Renal cortical epithelial cell (primary cell): ENCODE data around the gene GRM8. TPM values are rescaled to one million over a fixed set of nuclear protein-coding genes. Genes with fewer than 3 reads are reported as not detected.

Experiments
- DNase-seq: peaks from one replicate; pipeline ENCODE4 v3.0.0-alpha.2; 2011; ENCODE audit warnings: low read depth
- total RNA-seq: library from RNA; depleted of rRNA; stranded (reverse); fragments of >200 nt; gene quantifications from 2 replicates; pipeline ENCODE4 v1.2.3, GENCODE V29; 2014

GRM8 gene
- total RNA-seq, 1 donor from 2014 or later, result 0.70 TPM

DNA sequence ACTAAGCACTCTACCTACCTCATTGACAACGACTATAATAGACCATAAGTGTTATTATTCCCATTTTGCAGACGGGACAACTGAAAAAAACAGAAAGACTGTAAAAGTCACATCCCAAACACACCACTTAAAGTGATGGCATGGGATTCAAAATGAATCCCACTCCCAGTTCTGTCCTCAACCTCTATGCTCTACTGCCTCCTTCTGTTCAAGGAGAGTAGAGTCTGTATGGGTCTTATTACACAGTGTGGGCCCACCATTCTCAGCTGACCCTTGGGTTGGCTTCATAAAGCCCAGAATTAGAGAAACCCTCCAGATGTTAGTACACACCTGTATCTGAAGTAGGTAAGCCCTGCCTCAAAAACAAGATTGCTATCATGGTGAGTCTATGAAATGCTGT is 102.2 kb downstream of the GRM8 start:
- DNase-seq, result no peak

DNA sequence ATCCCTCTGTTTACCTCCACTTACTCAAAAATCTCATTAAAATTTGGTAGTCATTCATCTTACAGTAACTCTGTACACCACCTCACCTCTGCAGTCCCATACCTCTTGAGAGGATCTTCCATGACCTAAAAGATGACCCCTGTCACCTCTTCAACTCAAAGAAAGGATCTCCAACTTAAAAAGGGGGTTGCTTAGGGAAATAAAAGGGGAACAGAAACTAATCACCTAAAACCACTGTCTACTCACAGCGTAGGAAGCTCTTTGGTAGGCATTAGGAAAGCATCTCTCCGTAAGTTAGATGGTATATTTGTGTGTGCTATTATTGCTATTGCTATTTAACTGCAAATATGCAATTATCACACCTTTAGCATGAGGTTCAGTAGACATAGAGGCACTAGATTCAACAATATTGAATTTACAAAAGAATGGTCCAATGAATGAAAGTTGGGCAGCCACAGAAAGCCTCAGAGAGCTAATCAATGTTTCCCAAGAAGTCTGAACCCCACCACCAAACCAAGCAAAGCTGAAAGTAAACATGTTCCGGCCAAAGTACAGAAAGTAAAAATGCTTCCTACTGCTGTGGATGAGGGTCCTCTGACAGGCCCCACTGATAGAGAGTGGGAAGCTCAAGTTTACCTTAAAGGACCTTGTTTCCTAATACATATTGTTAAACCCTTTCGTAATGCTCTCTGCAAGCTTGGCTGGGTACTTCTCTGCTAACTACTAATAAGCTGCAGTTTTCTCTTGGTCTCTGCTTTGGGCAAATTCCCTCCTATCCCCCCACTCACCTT is 105.8 kb downstream of the GRM8 start:
- no peak for DNase-seq

DNA sequence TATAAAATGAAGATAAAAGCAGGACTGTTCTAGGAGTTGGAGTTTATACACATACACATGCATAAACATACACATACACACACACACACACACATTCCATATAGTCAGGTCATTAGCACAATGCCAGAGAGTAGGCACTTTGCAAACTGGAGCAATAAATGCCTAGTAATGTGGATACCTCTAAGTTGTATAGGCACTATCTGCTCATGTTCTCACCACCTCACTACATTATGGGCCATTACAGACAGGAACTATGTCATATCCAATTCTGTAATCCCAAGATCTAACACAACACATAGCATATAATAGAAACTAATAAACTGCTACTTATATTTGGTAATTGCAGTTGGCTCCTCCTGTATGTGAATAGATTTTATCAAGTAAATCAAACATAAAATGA is 115.6 kb downstream of the GRM8 start:
- DNase-seq, result no peak

DNA sequence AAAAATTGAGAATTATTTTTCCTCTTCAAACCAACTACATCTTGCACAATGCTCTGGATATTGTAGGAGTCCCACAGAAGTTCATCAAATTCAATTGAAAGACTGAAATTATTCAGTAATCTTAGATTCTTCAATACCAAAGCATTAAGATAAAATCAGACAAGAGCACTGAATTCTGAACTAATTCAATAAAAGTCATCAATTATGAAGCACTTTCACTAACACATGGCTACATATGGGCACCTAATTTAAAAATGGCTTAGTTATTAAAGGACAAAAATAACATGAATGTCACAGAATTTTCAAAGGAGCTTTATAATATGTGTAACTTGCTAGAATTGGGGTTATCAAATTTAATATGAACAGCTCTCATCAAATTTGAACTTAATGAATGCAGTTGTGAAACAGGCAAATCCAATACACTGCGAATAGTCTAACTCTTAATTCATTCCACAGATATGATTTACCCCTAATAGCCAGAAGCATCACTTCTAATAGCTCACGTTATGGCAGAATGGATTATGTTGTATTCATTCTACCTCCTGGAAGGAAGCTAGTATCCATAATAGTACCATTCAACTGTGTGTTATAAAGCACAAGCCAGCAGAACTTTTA is 116.8 kb downstream of the GRM8 start:
- no peak for DNase-seq

DNA sequence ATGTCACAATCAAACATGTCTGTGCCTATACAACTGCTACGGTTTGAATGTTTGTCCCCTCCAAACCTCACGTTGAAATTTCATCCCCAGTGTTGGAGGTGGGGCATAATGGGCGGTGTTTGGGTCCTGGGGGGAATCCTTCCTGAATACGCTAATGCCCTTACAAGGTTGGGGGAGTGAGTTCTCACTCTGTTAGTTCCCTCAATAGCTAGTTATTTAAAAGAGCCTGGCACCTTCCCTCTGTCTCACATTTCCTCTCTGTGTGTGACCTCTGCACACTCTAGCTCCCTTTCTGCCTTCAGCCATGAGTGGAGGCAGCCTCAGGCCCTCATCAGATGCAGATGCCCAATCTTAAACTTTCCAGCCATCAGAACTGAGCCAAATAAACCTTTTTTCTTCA is 129.5 kb downstream of the GRM8 start:
- no peak for DNase-seq

DNA sequence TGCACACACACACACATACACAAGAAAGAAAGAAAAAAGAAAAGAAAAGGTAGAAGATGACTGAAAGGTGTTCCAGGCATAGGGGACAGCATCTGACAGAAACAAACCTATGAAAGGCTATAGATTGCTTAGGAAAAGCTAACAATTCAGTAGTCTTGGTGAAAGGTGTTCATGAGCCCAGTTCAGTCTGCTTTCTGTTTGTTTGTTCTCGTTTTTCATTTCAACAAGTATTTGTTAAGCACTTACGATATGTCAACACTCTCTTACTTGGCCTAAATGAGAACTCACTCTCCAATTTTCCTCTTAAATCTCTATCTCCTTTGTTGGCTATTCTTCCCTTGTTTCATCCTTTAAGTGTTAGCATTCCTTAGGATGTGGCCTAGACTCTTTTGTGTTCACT is 133.2 kb downstream of the GRM8 start:
- no peak for DNase-seq

DNA sequence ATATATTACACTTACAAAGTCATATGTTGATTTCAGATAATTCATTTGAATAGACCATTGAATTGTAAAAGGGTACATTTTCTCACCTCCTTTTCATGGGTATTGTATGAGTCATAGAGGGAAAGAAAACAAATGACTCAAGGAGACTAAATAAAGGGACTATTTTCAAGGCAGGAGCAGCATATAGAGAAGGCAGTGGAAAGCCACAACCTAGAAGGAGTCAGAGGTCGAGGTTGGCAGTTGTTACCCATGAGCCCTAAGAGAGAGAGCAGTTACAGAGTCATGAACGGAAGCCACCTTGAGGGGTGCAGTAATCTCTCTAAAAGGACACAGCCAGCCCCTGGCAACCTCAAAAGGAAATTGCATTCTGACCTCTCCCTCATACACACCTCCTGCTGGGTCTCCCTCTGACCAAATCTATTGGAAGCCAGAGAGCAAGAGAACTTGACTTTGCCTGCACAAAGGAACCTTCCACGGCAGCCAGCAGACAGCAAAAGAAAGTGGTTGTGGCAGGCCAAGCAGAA is 137.9 kb downstream of the GRM8 start:
- DNase-seq, result peak; percentile 26

DNA sequence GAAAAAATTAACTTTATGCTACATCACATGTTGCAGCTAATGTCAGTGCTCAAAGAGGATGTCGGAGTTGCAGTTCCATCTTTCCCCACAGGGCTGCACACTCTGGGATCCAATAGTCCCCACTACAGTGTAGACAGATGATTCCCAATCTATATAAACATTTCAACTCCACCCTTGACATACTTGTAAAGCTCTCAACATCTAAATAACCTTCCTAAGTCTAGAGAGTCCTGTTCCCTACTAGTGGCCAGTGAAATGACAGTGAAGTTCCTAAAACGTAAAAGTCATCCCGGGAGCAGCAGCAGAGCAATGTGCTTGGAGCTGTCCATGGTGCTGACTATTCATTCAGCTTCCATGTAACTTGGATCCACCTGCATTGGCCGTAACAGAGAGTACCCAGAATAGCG is 145.1 kb downstream of the GRM8 start:
- DNase-seq, result peak; percentile 56

DNA sequence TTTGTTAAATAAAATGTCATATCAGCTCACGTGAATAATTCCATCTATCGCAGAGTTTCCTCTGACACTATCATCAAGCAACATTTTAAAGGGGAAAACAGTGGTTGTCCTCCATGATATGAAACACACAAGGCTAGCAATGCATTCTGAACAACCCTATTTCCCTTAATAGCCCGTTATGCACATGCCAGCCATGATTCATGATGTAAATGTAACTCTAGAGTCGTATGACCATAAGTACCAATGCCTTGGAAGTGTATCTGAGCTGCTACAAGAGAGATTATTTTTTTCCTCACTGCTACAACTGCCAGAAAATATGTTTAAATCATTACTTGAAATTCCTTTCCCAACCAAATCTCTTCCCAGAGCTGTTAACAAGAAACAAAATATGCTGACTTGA is 159.4 kb downstream of the GRM8 start:
- no peak for DNase-seq

DNA sequence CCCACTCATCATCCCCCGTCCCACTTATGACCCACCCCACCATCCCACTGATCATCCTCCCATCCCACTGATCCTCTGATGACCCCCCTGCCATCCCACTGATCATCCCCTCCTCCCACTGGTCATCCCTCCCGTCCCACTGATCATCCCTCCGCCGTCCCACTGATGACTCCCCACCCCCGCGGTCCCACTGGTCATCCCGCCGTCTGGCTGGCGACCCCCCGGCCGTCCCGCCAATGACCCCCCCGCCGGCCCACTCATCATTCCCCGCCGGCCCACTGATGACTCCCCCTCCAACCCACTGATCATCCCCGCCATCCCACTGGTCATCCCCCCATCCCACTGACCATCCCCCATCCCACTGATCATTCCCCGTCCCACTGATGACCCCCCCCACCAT is 161.1 kb downstream of the GRM8 start:
- DNase-seq, result no peak

DNA sequence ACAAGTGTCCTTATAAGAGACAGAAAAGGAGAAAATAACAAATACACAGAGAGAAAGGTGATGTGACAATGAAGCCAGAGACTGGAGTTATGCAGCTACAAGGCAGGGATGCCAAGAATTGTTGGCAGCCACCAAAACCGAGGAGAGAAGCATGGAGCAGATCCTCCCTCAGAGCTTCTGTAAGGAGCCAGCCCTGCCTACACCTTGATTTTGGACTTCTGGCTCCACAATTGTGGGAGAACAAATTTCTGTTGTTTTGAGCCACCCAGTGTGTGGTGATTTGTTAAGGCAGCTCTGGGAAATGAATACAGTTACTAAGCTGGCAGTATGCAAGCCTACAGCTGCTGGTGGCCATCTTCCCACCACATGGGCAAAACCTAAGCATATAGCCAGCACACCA is 163.6 kb downstream of the GRM8 start:
- no peak for DNase-seq

DNA sequence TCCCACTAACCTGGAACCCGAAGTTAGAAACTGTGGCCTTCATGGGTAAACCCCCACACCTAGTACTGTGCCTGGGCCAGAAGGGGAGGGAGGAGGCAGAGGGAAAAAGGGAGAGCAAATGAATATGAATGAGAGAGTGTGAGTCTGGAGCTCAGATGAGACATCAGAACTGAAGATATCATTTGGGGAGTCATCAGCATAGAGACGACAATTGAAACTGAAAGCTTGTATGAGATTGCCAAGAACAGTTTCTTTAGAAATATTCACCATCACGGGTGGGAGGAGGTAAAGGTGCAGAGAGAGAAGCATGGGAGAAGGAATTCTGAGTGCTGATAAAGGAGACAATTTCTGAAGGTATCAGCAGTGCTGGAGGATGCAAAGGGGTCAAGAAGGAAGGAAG is 171.2 kb downstream of the GRM8 start:
- no peak for DNase-seq

DNA sequence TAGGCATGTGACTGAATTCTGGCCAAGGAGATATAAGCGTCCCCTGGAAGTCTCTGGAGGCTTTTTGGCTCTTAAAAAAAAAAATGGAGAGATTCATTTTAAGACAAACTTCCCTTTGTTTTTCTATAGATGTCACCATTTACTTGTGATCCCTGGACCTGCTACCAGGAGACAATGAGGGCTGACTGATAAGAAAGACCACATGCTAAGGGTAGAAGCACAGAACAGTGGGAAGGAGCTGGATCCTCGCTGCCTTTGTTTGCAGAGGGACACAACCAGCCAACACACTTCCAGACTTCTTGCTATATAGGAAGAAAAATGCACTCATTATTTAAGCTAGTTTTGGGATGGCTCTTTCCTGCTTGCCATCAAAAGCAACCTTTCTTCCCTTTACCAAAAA is 172.2 kb downstream of the GRM8 start:
- DNase-seq, result no peak

DNA sequence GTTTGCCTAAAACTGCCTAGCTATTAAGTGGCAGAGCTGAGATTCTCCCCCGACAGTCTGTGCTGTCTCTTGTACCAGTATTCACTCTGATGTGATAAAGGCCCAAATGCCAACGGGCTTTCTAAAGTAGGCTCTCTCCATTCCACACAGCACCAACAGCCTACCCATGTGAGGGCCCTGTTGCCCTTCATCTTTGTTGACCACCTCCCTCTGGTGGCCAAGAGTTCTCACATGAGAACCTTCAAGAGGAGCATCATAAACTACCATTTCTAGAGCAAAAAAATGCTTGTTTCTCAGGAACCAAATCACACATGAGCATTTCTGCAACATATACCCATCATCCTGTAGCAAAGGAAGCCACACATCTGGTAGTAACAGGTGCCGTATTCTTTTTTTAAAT is 185.8 kb downstream of the GRM8 start:
- peak; percentile 15 for DNase-seq

DNA sequence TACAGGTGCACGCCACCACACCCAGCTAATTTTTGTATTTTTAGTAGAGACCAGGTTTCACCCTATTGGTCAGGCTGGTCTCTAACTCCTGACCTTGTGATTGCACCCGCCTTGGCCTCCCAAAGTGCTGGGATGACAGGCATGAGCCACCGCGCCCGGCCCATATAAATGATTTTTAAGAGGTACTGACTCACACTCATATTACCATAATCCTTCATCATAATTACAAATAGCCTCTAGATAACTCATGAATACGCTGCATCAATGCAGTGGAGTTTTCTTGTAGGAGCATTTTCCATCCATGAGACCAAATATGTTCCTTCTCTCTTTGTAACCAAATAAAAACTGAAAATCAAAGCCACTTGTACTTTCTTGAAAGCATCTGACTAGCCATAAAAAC is 193.3 kb downstream of the GRM8 start:
- no peak for DNase-seq

DNA sequence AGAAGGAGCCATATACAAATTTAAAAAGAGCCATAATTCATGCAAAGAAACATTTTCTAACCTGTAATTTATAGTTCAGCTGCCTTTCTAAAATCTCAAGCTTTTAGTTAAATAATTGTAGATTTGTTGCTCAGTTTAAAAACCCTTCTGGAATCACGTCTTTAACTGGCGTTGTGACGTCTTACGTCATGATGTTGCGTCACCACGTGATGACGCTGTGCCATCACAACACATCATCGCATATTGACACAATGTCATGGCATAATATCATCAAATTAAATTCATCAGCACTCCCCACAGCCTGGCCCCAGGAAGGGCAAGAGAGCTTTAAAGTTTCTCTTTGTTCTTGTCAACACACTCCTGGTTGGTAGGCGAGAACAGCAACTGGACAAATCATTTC is 194.8 kb downstream of the GRM8 start:
- no peak for DNase-seq

DNA sequence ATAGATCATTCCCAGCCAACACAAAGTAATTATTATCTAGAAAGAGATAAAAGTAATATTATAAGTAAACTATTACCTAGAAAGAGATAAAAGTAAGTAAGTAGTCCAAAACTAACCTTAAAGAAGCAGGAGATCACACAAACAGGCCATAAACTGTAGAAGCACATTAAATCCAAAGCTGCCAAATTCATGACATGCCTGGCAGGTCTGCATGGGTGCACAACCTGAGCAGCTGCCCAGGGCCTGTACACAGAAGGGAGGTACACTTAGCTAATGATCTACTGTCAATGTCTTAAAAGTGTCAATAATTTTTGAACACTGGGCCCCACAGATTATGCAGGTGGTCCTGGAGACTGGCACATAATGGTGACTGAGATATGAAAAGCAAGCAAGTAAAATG is 196.5 kb downstream of the GRM8 start:
- DNase-seq, result peak; percentile 5

DNA sequence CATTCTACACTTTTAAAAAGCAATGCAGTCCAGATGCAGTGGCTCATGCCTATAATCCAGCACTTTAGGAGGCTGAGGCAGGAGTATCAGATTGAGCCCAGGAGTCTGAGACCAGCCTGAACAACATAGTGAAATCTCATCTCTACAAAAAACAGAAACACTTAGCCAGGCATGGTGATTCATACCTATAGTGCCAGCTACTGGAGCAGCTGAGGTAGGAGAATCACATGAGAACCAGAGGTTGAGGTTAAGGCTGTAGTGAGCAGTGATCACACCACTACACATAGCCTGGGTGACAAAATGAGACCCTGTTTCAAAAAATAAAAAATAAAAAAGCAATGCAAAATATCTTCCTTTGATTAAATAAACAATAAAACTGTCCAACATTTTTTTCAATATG is 205.2 kb downstream of the GRM8 start:
- peak; percentile 54 for DNase-seq

DNA sequence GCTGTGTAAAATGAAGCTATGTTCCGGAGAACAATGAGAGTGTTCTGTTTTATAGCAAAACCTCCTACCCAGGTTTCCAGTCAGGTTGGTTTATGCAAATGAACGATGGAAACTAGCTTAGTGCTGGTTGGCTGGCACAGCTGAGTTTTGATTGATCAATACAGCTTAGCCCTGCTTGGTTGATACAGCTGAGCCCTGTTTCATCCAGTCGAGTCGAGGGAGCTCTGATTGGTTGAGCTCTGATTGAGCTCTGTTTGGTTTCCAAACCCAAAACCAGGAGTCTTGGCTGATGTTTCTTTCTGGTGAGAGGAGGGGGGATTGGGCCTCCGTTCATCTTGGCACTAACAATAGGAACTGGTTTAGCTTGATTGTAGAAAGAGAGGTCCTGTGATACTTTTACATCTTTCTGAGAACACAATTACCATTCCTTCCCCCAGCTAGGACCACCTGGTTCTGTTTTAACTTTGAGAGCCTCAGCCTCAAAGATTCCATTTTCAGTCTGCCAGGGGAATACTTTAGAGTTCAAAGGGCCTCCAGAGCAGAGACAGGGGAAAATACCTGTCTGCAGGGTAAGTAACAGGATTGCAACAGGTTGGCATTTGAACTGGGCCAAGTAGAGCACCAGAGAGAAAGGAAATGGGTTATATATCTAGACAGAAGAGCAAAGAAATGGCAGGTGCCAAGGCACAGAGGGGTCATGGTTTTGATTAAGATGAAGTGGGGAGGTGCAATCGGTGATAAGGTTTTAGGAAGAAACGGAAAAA is 210.9 kb downstream of the GRM8 start:
- no peak for DNase-seq

DNA sequence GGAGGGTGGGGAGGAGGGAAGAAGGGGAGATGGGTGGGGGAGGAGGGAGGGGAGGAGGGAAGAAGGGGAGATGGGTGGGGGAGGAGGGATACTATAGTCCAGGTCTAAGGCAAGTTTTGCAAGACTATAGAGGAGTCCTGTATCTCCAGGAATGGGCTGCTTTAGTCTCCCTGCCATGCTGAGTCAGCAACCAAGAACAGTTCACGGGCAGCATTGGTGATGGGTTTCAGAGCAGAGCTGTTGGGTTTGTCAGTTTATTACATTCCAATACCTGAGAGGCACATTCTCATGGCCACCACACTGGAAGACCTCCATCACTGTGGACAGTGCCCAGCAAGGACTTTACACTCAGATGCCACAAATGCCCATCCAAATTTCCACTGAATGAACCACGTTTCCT is 212.7 kb downstream of the GRM8 start:
- DNase-seq, result no peak

DNA sequence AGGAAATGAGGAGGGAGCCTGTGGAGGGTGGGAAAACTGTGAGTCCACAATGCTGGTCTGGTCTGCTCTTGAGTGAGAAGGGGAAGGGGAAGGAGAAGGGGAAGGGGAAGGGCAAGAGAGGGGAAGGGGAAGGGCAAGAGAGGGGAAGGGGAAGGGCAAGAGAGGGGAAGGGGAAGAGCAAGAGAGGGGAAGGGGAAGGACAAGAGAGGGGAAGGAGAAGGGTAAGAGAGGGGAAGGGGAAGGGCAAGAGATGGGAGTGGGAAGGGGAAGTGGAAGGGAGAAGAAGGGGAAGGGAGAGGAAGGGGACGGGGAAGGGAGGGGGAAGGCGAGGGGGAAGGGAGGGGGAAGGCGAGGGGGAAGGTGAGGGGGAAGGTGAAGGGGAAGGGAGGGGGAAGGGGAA is 213.2 kb downstream of the GRM8 start:
- no peak for DNase-seq

DNA sequence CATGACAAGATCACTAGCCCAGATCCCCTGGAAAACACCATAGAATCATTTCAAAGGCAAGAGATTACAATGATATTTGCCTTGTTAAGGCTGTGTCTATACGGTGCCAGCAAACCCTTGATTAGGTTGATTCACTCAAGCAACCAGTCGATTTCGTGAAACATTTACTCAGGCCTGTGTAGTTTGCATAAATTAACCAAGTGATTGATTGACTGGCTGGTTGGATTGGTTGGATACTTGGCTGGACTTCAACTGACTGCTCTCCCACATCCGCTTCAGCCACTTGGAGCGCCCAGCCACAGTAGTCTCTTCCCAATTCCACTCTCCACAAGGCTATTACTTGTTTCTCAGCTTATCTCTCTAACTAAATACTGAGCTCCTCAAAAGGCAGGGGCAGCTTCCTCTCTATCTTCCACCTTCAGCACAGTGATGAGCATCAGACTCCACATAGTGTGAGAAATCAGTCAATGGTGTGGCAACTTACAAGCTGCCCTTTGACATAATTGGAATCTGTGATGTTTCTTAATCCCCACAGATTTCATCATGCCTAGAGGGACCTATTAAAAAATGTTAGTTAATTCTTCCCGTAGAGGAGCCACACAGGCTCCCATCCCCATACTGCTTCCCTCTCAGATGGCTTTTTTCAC is 217.4 kb downstream of the GRM8 start:
- peak; percentile 94 for DNase-seq
